Effector memory CD8-positive, alpha-beta T cell (primary cell): ENCODE results near the gene KRT37.
"Not testable (repeated sequence)": the region's sequence is repeated elsewhere in the genome, so short reads cannot be mapped to it uniquely, and the experiment has no call there.

ENCODE experiments used
- ATAC-seq: fragments of 150-1000 bp; cut with Tn5 transposase; replicated peaks from 2 replicates; pipeline ENCODE4 v1.10.0; 2021; ENCODE audit warnings: mild to moderate bottlenecking, moderate library complexity
- DNase-seq, 3 experiments: peaks; one replicate each; pipeline ENCODE4 v3.0.0; 2021
- H3K27ac Mint-ChIP-seq, 2 donors: one replicate each; pipeline ENCODE4 v1.8.0; 2022; ENCODE audit warnings: mild to moderate bottlenecking in 2 of 2, mixed read lengths in 2 of 2, moderate library complexity in 2 of 2
- H3K27me3 Mint-ChIP-seq, 2 donors: one replicate each; pipeline ENCODE4 v1.8.0; 2022; ENCODE audit warnings: mixed read lengths in 2 of 2
- H3K36me3 Mint-ChIP-seq: one replicate; pipeline ENCODE4 v1.8.0; 2022; ENCODE audit warnings: mild to moderate bottlenecking, moderate library complexity, mixed read lengths; ENCODE audit not compliant: insufficient read depth
- H3K4me1 Mint-ChIP-seq, 2 donors: one replicate each; pipeline ENCODE4 v1.8.0; 2022; ENCODE audit warnings: low read depth in 2 of 2, mixed read lengths in 2 of 2
- H3K4me3 Mint-ChIP-seq, 2 donors: one replicate each; pipeline ENCODE4 v1.8.0; 2022; ENCODE audit warnings: mild to moderate bottlenecking in 2 of 2, mixed read lengths in 2 of 2, moderate library complexity in 2 of 2
- H3K9me3 Mint-ChIP-seq, 2 donors: one replicate each; pipeline ENCODE4 v1.8.0; 2022; ENCODE audit warnings: mixed read lengths in 2 of 2

KRT37 gene

DNA sequence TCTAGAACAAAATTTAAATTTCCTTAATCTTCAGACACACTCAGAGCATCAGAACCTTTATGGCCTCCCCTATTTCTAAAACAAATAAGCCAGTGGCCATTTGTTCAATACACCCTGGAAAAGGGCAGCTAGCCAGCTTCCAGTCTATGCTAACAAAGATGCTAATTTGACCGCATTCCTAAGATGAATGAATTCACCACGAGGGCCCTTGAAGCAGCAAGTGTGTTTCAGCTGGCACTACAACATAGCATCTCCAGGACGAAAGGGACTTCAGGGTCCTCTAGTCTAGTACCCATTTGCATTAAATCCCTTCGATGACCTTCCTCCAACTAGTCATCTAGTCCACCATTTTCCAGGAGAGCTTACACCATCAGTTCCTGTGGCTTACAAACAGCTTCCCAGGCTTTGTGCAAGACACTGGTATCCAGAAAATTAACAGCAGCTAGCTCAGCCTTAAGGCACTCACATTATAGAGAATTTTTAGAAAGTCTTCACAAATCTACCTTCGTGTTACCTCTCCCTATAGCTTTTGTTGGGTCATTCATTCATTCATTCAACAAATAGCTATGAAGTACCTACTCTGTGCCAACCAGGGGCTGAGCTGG, 10.9 kb downstream of the KRT37 start:
- Mint-ChIP-seq H3K4me3 (no peak overlapping the region), H3K27me3 (peaks cover 0 to 18% of the 10 kb centered on the region in 2 donors), H3K4me1 (peaks cover 5 to 10% of the 10 kb centered on the region in 2 donors)

GRCh38 chr17:41411072-41411840, 13.1 kb downstream of the KRT37 start:
- Mint-ChIP-seq H3K27ac (no peak overlapping the region), H3K27me3 (peaks cover 0 to 23% of the 10 kb centered on the region in 2 donors), H3K4me1 (peaks cover 5 to 11% of the 10 kb centered on the region in 2 donors), H3K4me3 (no peak overlapping the region), H3K9me3 (no peaks in the 10 kb centered on the region), H3K36me3 (no peaks in the 10 kb centered on the region)
- DNase-seq = no peak
- ATAC-seq = no peak

More for the DNA sequence above, 10.9 kb downstream of the KRT37 start:
- no peak for ATAC-seq
- no peak overlapping the region for H3K27ac Mint-ChIP-seq
- DNase-seq = no peak
- no peaks in the 10 kb centered on the region for H3K9me3 Mint-ChIP-seq
- no peaks in the 10 kb centered on the region for H3K36me3 Mint-ChIP-seq

GRCh38 chr17:41407226-41407625, 17.2 kb downstream of the KRT37 start:
- Mint-ChIP-seq H3K36me3 (no peaks in the 10 kb centered on the region), H3K27ac (no peak overlapping the region), H3K27me3 (peaks cover 4 to 15% of the 10 kb centered on the region in 2 donors), H3K4me3 (no peak overlapping the region), H3K9me3 (no peaks in the 10 kb centered on the region), H3K4me1 (peaks cover 17 to 31% of the 10 kb centered on the region in 2 donors)
- DNase-seq = no peak
- no peak for ATAC-seq

GRCh38 chr17:41406205-41406604, 18.2 kb downstream of the KRT37 start:
- peaks cover 17 to 32% of the 10 kb centered on the region in 2 donors for H3K4me1 Mint-ChIP-seq
- no peaks in the 10 kb centered on the region for H3K36me3 Mint-ChIP-seq
- DNase-seq (no peak), ATAC-seq (no peak)
- no peaks in the 10 kb centered on the region for H3K9me3 Mint-ChIP-seq
- peaks cover 6 to 14% of the 10 kb centered on the region in 2 donors for H3K27me3 Mint-ChIP-seq
- H3K27ac Mint-ChIP-seq = peak overlapping the region in 1 of 2 donors; percentile 42
- H3K4me3 Mint-ChIP-seq = no peak overlapping the region

GRCh38 chr17:41404024-41404671, 20.2 kb downstream of the KRT37 start:
- Mint-ChIP-seq H3K27me3 (peaks cover 6 to 10% of the 10 kb centered on the region in 2 donors), H3K4me3 (peak overlapping the region; percentile 4 to 28), H3K9me3 (no peaks in the 10 kb centered on the region), H3K36me3 (no peaks in the 10 kb centered on the region), H3K4me1 (peaks cover 17 to 33% of the 10 kb centered on the region in 2 donors), H3K27ac (peak overlapping the region; percentile 29 to 59)
- DNase-seq (no peak), ATAC-seq (peak; percentile 85)

DNA sequence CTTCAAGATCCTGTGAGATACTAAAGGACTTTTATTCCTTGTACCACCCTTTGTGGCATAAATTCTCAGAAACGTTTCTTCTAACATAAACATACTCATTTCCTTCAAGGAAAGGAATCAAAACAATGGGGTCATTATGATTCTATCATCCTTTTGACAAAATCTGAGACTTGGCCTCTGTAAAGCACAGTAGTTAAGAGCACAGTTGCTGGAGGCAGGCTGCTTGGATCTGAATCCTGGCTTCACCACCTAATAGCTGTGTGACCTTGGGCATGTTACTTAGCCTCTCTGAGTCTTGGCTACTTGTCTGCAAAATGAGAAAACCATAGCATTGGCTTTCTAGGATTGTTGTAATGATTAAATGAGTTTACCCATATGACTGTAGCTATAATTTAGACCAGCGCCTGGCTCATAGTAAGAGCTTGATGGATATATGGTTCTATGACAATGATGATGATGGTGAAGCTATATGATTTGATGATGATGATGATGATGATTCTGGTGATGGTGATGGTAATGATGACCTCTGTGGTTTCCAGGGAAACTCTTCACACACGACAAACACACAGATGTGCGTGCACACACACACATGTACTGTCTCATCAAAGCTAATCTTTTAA, 20.9 kb downstream of the KRT37 start:
- DNase-seq (no peak), ATAC-seq (no peak)
- Mint-ChIP-seq H3K27ac (peak overlapping the region; percentile 29 to 59), H3K9me3 (no peaks in the 10 kb centered on the region), H3K4me3 (peak overlapping the region; percentile 4 to 28), H3K4me1 (peaks cover 12 to 28% of the 10 kb centered on the region in 2 donors), H3K27me3 (peaks cover 5 to 6% of the 10 kb centered on the region in 2 donors), H3K36me3 (no peaks in the 10 kb centered on the region)

- Mint-ChIP-seq H3K4me1 (peaks cover 12 to 23% of the 10 kb centered on the region in 2 donors), H3K27me3 (peaks cover 0 to 15% of the 10 kb centered on the region in 2 donors), H3K36me3 (no peaks in the 10 kb centered on the region), H3K9me3 (no peaks in the 10 kb centered on the region), H3K27ac (peak overlapping the region in 1 of 2 donors; percentile 4), H3K4me3 (no peak overlapping the region)
- DNase-seq = no peak
- ATAC-seq = no peak
These were observed 22.2 kb downstream of the KRT37 start for GRCh38 chr17:41402161-41402560.

- Mint-ChIP-seq H3K4me3 (no peak within 1 kb of the TSS), H3K9me3 (no peaks in the 10 kb centered on the region), H3K36me3 (peaks cover 3% of the 10 kb centered on the region), H3K27me3 (peaks cover 19 to 31% of the 10 kb centered on the region in 2 donors), H3K27ac (no peak within 1 kb of the TSS), H3K4me1 (peaks cover 0 to 2% of the 10 kb centered on the region in 2 donors)
- DNase-seq (no peak), ATAC-seq (no peak)
These were observed 27.3 kb downstream of the KRT37 start, which contains the start of gene KRT31 for GRCh38 chr17:41396996-41397660. Gene KRT31, minus strand, starts transcription at chr17:41397608. Its CDS starts 69 bp downstream, at chr17:41397539.

DNA sequence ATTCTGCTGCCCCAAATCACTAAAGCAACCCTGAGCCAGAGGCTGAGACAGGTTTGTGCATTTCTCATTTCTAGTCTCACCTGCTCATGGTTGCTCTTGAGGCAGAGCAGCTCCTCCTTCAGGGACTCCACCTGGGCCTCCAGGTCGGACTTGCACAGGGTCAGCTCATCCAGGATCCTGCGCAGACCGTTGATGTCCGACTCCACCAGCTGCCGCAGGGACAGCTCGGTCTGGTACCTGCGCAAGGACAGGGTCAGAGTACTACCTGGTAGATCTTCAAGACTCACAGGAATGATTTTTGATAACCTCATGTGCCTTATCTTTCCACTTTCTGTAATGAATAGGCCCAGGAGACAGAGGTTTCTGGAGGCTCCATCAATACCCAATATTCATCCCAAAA, 28.0 kb downstream of the KRT37 start:
- Mint-ChIP-seq H3K27me3 (peaks cover 25 to 37% of the 10 kb centered on the region in 2 donors), H3K4me1 (peaks cover 0 to 2% of the 10 kb centered on the region in 2 donors), H3K36me3 (peaks cover 3% of the 10 kb centered on the region), H3K9me3 (no peaks in the 10 kb centered on the region), H3K4me3 (no peak overlapping the region), H3K27ac (no peak overlapping the region)
- DNase-seq (no peak), ATAC-seq (no peak)

DNA sequence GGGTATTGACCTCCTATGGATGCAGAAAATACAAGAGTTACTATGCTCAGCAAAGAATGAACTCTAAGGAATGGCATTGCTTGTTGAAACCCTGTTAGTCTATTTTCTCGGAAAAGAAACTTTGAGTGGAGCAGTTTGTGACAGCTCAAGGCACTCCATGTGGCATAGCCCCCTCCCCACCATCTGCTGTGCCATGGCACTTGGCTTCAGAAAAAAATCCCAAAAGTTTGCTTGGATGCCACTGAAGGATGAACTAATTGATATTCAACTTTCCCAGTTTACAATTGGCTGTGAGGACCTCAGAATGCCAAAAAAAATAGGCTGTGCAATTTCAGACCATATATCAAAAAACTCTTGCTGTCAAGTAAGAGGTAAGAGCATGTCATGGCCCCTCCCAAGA, 28.8 kb downstream of the KRT37 start:
- Mint-ChIP-seq H3K27ac (no peak overlapping the region), H3K36me3 (peaks cover 3% of the 10 kb centered on the region), H3K9me3 (no peaks in the 10 kb centered on the region), H3K27me3 (peaks cover 30 to 45% of the 10 kb centered on the region in 2 donors), H3K4me1 (peaks cover 0 to 2% of the 10 kb centered on the region in 2 donors), H3K4me3 (no peak overlapping the region)
- ATAC-seq (no peak), DNase-seq (no peak)

- not testable (repeated sequence) for H3K9me3 Mint-ChIP-seq, H3K4me1 Mint-ChIP-seq, H3K4me3 Mint-ChIP-seq, ATAC-seq, H3K36me3 Mint-ChIP-seq, DNase-seq, H3K27ac Mint-ChIP-seq
- peaks cover 36 to 50% of the 10 kb centered on the region in 2 donors for H3K27me3 Mint-ChIP-seq
These were observed 29.3 kb downstream of the KRT37 start for GRCh38 chr17:41395044-41395443.

DNA sequence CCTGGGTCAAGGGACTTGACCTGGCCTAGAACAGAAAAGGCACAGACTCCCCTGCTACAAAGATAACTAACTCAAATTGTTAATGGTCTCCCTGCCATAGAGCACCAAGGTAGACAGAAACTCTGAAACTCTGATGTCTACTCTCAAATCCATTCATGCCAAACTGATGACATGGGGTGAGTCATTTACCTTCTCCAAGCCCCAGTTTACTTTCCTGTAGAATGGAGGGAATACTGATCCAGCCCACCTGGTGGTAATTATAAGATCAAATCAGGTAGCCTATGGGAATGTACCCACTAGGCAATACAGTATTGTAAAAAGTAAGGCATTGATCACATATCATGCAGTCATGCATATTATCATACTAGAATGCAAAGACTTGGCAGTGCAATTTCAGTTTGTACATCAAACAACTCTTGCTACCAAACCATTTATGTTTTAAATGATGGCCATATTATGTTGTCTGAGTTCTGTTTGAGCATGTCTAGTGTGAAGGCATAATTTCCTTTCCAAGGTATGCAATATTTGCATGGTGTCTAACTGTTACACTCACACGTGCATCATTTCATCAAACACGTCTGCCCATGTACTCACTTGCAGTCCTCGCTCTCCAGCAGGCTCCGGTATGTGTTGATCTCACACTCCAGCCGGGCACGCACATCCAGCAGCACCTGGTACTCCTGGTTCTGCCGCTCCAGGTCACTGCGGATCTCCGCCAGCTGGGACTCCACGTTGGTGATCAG, 30.0 kb downstream of the KRT37 start:
- ATAC-seq (no peak), DNase-seq (no peak)
- H3K9me3 Mint-ChIP-seq = no peaks in the 10 kb centered on the region
- H3K27ac Mint-ChIP-seq = no peak overlapping the region
- peaks cover 42 to 57% of the 10 kb centered on the region in 2 donors for H3K27me3 Mint-ChIP-seq
- peaks cover 3% of the 10 kb centered on the region for H3K36me3 Mint-ChIP-seq
- peaks cover 0 to 2% of the 10 kb centered on the region in 2 donors for H3K4me1 Mint-ChIP-seq
- H3K4me3 Mint-ChIP-seq = no peak overlapping the region
